ENCODE results near the gene FFAR1. TPM values are rescaled to one million over a fixed set of nuclear protein-coding genes. Genes with fewer than 3 reads are reported as not detected.

The FFAR1 gene
- polyA plus RNA-seq, 1 of the 3 experiments (the other 2 are of a cell fraction): not detected

GRCh38 chr19:35297922-35298321, 49.8 kb upstream of the FFAR1 start:
- TF ChIP-seq REST (IDR thresholded peaks at IDR 0.05; ENCODE audit: low read depth, low read length) (no peak), USF1 (IDR thresholded peaks at IDR 0.05; ENCODE audit: borderline replicate concordance, low read depth) (no peak), GABPA (IDR thresholded peaks at IDR 0.05; ENCODE audit: low read depth) (no peak), MAX (IDR thresholded peaks at IDR 0.05; ENCODE audit: low read depth) (no peak), IRF3 (IDR thresholded peaks at IDR 0.05; ENCODE audit: low read depth, low read length) (no peak), RAD21 (IDR thresholded peaks at IDR 0.05; ENCODE audit: low read length) (no peak), RXRA (IDR thresholded peaks at IDR 0.05; ENCODE audit: borderline replicate concordance, low read depth) (no peak)
- no peak overlapping the region for H3K4me3 ChIP-seq (ENCODE audit: low read depth in 2 of 2, low read length in 1 of 2)
- peaks cover 60% of the 10 kb centered on the region for H3K27me3 ChIP-seq (ENCODE audit: insufficient read depth)
- no peaks in the 10 kb centered on the region for H3K4me1 ChIP-seq (ENCODE audit: control insufficient read depth in 1 of 2, insufficient read depth in 2 of 2, low read depth in 1 of 2, low read length in 1 of 2)
- H3K9ac ChIP-seq: no peak overlapping the region
- H3K27ac ChIP-seq (ENCODE audit: low read depth in 2 of 2, low read length in 1 of 2): no peak overlapping the region
- WGBS (ENCODE audit: low lambda C conversion rate): 78% methylated on average over 2 of the region's 2 CpGs
- DNase-seq: no peak
- no peak overlapping the region for H2AFZ ChIP-seq (ENCODE audit: low read depth)
- H3K9me3 ChIP-seq: no peaks in the 10 kb centered on the region
- no peaks in the 10 kb centered on the region for H4K20me1 ChIP-seq (ENCODE audit: insufficient read depth)
- H3K4me2 ChIP-seq: no peak overlapping the region
- H3F3A ChIP-seq (replicated peaks; ENCODE audit: insufficient read depth): no peaks in the 10 kb centered on the region
- H3K9me2 ChIP-seq: no peaks in the 10 kb centered on the region
- ChIA-PET CTCF (no interaction called here), POLR2A (no interaction called here)
- H3K36me3 ChIP-seq (replicated peaks in 1 of 2; ENCODE audit: control insufficient read depth in 1 of 2, insufficient read depth in 2 of 2, low read length in 1 of 2): no peaks in the 10 kb centered on the region
- H3K79me2 ChIP-seq (ENCODE audit: insufficient read depth): no peaks in the 10 kb centered on the region

GRCh38 chr19:35298561-35298972, 49.1 kb upstream of the FFAR1 start:
- Histone ChIP-seq H3K9me3 (no peaks in the 10 kb centered on the region), H3K36me3 (replicated peaks in 1 of 2; ENCODE audit: control insufficient read depth in 1 of 2, insufficient read depth in 2 of 2, low read length in 1 of 2) (no peaks in the 10 kb centered on the region), H3K9me2 (no peaks in the 10 kb centered on the region), H3F3A (replicated peaks; ENCODE audit: insufficient read depth) (no peaks in the 10 kb centered on the region), H3K4me1 (ENCODE audit: control insufficient read depth in 1 of 2, insufficient read depth in 2 of 2, low read depth in 1 of 2, low read length in 1 of 2) (no peaks in the 10 kb centered on the region), H3K9ac (no peak overlapping the region), H3K79me2 (ENCODE audit: insufficient read depth) (no peaks in the 10 kb centered on the region), H4K20me1 (ENCODE audit: insufficient read depth) (no peaks in the 10 kb centered on the region), H3K27ac (ENCODE audit: low read depth in 2 of 2, low read length in 1 of 2) (no peak overlapping the region), H2AFZ (ENCODE audit: low read depth) (no peak overlapping the region), H3K27me3 (ENCODE audit: insufficient read depth) (peaks cover 60% of the 10 kb centered on the region), H3K4me3 (ENCODE audit: low read depth in 2 of 2, low read length in 1 of 2) (no peak overlapping the region), H3K4me2 (no peak overlapping the region)
- ChIA-PET POLR2A (no interaction called here), CTCF (no interaction called here)
- no peak for DNase-seq
- 90% methylated on average over 5 of the region's 5 CpGs for WGBS (ENCODE audit: low lambda C conversion rate)
- TF ChIP-seq MEF2A (IDR thresholded peaks at IDR 0.05; ENCODE audit: borderline replicate concordance, low read depth) (no peak), TAF1 (IDR thresholded peaks at IDR 0.05; ENCODE audit: borderline replicate concordance, low read depth, low read length) (no peak), EZH2phosphoT487 (IDR thresholded peaks at IDR 0.05; ENCODE audit: borderline replicate concordance, low read depth) (no peak)

All from SK-N-SH (cell line).